IMR-90 (cell line): ENCODE data around the gene CARD14.

Experiments used
- CEBPB ChIP-seq: IDR thresholded peaks from 2 replicates; pipeline ENCODE4 v1.6.1; 2012; ENCODE audit warnings: low read depth, low read length, improper control_type of control experiment
- SMC3 ChIP-seq: fragments of 150-350 bp; IDR thresholded peaks from 2 replicates; pipeline ENCODE4 v1.6.1; 2016; ENCODE audit warnings: low read depth, mild to moderate bottlenecking, antibody characterized with exemption, low read length, moderate library complexity

- TF ChIP-seq SMC3 = no peak
- no peak for TF ChIP-seq CEBPB
Observed at GRCh38 chr17:80205811-80206210, 36.0 kb downstream of the CARD14 start.
